NB4 (cell line): ENCODE data around the gene NEK11.

Experiments
- CTCF ChIP-seq: IDR thresholded peaks from one replicate; pipeline ENCODE4 v1.5.1; 2012; ENCODE audit warnings: low read depth, low read length
- POLR2A ChIP-seq: IDR thresholded peaks from 2 replicates; pipeline ENCODE4 v1.6.1; 2011; ENCODE audit warnings: mild to moderate bottlenecking; ENCODE audit not compliant: insufficient read length; ENCODE audit errors: extremely low read depth

GRCh38 chr3:131338948-131339640 lies 312.4 kb downstream of the NEK11 start:
- TF ChIP-seq POLR2A (no peak), CTCF (no peak)
